HG02981 (cell line): ENCODE data around the gene CASTOR1.

Experiments used
- ATAC-seq: cut with Tn5 transposase; IDR thresholded peaks from one replicate; pipeline ENCODE4 v1.9.1; 2021; ENCODE audit warnings: mild to moderate bottlenecking, moderate library complexity; ENCODE audit not compliant: unreplicated experiment

CASTOR1 gene

DNA sequence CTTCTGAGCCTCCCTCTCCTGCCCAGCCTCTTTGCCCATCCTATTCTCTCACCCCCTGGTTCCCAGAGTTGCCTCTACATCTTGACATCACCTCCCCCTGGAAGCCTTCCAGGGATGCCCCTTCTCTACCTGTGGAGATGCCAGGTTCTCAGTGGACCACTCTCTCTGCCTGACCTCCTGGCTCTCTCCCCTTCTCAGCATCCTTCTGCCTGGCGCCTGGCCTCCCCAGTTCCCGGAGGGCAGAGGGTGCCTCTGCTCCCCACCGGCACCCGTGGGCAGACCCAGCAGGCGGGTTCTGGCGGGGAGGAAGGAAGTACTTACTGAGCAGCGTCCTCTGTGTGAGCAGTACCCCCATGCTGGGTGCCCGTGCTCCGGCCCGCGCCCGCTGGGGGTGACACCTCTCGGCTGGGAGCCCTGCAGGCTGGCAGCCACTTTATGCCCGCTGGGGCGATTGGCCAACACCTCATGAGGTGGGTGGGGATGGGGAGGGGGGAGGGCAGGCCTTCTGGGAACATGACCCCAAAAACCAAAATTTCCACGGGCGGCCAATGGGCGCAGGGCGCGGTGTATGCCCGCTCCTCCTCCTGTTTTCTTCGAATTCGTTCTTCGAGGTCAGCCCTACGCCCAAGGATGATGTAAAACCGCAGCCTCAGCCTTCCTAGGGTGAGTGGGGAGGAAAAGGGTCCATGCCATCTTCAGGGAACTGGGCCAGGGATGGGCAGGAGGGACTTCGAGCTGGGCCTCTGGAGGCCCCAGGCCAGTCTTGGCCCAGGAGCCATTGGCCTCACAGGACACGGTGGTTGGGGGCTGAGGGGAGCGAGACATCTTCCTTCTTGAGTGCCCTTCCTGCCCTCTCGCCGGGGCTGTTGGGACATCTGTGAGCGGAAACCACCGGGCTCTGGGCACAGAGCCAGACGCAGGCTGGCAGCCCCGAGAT lies 22.6 kb downstream of the CASTOR1 start, which contains the start of gene OSM:
OSM (minus strand) TSS at position 407 of the 937 bp plus-strand sequence; CDS start at position 355, 52 bp downstream.
- ATAC-seq = no peak

DNA sequence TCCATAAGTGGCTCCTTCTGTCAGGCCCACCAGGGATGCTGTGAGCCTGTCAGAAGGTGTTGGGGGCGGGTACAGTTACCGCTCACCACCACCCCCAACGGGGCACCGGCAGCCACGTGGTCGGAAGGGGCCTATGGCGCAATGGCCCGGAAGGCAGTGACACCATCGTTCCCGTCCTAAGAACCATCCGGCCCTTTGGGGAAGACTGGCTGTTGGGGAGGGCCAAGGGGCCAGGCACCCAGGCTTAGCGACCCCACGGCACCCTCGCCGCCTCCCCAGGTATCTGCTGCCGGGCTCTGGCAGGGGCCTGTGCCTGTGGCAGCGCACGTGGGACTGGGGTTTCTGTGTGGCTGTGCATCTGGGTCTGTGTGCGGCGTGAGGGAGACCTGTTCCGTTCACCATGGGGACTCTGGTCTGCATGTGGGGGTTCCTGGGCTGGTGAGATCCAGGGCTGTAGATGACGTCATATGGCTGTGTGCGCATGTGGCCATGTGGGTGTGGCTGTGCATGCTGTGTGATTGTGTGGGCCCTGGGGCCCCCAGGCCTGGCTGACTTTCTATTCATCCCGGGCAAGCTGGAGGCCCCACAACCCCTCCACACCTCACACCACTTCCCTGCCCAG lies 23.4 kb downstream of the CASTOR1 start:
- peak; percentile 61 for ATAC-seq

DNA sequence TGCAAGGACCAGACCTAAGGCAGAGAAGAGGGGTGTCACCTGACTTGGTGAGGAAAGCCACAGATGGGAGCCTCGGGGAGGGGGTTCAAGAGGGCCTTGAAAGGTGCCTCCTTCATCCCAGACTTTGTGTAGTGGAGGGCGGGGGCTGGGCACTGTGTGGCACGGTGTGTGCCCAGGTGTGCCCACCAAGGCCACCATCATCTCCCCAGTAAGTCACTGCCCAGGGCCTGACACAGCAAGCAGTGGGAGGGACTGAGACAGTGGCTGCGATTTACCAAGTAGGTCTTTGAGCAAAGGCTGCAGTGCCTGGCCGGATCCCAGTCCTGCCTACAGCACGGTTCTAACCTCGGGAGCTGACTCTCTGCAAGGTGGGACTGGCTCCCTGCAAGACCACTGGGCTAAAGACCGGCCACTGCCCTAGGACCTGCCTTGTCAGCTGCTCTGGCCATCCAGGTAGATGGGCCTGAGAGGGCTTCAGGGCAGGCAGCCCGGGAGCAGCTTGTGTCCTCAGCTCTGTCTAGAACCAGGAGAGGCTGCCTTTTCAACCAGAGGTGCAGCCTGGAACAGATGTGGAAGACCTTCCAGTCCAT lies 24.1 kb downstream of the CASTOR1 start:
- ATAC-seq = no peak

DNA sequence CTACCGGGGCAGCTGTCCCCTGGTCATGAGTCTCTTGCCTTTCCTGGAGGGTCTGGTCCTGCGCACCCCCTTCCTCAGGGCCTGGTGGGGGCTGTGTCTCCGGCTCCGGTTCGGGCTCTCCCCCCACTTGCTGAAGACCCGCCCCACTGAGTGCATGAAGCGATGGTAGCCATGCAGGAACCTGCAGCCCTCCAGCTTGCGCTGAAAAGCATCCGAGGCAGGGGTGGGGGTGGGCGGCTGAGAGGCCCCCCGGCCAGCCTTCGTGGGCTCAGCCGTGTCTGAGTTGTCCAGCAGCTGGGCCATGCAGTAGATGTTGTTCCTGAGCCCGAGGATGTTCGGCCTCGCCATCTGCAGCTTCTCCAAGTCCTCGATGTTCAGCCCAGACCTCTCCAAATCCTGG lies 25.4 kb downstream of the CASTOR1 start:
- ATAC-seq = no peak

DNA sequence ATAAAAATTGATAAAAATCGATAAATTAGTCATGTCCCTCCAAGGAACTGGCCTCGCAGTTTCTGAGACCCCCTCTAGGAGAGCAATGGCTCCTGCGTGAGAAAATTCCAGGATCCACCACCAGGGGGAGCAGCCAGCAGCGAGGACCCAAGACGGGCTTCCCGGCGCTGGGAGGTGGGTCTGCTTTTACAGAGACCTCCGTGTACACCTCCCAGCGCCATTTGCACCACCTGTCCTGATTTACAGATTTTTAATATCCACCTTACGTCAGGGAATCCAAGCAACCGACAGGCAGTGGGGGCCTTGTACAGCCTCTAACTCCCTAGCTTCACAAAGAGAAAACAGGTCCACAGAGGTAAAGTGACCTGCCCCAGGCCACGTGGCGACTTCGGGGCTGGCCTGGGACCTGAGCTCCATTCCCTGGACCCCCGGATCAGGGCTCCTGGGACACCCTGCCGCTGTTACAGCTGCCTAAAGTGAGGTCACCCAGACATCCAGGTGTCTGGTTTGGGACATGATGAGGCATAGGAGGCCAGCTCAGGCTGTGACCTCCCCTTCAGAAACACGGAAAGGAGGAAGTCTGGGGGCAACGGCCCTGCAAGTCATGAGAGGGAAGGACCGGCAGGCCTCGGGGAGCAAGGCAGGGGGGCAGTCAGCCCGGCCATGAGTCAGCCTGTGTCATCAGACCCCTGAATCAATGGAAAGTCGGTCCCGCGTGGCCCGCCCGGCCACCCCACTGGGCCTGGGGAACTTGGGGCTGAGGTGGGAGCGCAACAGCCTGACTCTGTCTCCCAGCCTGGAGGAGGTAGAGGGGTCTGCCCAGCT lies 26.2 kb downstream of the CASTOR1 start:
- ATAC-seq = no peak

DNA sequence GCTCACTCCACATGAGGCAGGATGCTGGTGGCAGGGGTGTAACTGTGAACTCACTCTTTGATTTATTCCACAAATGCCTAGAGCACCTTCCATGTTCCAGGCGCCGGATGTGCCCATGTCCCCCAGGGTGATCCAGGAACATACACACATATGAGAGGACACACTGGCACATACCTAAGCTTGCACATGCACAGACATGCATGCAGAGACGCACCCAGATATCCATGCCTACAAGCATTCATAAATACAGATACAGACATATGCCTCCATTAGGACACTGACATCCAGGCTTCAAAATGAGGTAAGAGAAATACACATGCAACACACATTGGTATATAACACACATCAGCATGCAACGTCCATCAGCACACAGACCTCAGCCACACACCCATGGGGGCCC lies 27.2 kb downstream of the CASTOR1 start:
- ATAC-seq = no peak

DNA sequence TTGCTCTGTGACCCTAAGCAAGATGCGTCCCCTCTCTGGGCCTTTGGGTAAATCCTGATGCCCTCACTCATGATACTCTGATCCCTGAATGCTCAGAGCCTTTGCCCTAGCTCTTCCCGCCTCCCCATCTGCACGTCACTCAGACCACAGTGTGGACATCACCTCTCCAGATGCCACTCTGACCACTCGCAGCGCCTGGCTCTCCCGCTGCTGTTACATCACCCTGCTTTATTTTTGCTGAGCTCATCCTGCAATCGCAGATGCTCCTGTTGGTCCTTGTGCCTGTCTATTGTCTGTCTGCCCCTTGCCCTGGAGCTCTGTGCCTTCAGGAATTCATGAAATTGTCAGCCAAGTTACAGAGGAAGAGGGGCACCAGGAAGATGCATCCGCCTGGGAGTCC lies 28.2 kb downstream of the CASTOR1 start:
- ATAC-seq = no peak

DNA sequence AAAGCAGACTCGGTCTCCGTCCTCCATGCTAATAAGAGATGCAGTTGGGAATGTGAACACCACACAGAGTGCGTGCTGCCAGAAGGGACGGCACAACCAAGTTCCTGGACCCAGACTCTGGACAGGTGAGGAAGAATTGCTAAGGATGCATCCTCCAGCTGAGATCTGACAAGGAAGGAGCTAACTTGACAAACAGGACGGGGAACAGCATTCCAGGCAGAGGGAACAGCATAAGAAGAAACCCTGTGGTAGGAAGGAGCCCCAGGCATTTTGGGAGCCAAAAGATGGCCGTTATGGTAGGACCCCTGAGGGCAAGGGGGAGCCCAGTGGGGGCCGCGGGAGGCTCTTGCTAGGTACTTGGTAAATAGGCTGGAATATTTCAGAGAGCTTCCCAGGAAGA lies 28.6 kb downstream of the CASTOR1 start:
- no peak for ATAC-seq

DNA sequence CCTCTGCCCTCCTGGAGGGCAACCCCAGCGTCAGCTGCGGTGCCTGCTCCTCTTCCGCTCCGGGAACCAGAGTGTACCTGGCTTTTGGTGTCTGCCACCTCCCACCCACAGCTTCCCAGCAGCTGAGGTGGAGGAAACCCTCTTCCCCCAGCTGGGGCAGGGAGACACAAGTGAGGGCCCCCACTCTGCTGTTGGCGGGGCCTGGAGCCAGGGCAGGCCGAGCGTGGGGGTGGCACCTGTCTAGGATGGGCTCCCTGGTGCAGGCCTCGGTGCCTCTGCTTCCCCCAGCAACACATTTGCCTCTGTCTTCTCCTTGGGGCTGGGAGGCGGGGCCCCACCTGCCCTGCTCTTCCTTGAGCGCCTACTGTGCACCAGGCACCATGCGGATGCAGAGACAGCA lies 29.0 kb downstream of the CASTOR1 start:
- no peak for ATAC-seq

DNA sequence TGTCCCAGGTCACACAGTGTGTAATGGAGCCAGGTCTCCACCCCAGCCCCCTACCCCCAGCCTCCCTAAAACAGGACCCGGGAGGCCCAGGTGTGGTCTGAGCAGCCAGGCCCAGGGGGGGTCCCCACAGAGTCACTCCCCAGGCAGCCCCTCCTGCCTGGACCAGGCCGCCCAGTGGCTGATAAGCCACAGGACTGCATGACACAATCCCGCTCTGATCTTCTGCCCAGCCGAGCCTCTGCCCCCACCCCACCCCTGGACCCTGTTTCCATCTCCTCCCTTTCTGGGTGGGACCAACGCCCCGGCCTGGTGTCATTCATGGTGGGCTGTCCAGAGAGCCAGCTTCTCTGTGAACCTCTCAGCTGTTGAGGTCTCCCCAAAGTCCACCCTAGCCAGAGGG lies 35.0 kb downstream of the CASTOR1 start:
- no peak for ATAC-seq

DNA sequence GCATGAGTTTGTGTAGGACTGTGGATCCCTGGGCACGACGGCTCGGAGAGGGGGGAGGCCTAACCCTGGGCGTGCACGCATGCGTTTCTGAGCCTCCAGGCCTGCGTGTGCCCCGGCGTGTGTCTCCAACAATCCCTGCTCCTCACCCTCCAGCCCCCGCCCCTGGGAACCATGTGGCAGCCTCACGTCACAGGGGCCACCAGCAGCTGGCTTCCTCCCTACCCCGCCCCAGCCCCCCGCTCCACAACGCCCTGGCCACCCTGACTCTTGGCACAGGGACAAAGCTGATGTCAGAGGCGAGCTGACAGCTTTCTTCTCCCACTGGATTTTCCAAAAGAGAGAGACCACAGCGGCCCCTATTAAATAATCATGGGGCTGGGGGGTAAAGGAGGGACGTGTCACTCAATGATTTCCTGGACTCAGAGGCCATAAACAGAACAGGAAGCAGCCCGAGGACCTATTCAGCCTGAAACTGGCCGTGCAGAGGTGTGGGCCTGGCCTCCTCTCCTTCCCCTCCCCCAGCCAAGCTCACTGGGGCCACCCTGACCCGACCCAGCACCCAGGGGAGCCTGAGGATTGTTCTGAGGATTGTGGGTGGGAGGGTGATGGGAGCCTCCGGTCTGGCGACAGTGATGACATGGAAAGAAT lies 36.0 kb downstream of the CASTOR1 start:
- no peak for ATAC-seq

DNA sequence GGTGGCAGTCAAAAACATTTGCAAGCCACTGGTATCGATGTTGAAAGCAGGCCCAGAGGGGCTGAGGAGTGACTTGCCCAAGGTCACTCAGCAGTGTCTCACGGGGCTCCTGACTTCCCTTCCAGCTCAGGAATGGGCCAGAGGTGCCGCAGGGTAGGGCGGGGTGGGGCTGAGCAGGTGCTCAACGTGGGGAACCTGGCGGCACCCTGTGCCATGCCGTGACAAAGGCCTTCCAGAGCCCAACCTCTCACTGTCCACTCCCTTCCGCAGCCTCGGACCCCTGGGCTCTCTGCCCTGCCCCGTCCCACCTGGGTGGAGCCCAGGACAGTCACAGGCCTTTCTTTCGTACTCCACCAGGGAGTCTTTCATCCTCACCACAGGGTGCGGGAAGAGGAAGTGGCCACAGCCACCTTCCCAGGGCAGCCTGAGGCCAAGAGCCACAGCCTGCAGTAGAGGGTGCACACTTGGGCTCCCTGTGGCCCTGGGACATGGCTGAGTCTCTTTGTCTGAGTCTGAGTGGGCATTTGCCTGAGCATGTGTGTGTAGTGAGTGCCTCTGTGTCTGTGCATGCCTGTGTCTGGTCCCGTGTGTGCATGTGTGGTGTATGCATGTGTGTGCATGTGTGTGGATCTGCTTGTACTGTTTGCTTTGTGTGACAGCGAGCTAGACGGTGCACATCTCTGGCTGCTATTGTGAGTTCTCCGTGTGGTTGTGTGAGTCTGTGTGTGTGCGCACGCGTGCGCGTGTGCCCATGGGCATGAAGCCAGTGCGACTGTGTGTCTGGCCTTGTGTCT lies 36.7 kb downstream of the CASTOR1 start:
- ATAC-seq = no peak

DNA sequence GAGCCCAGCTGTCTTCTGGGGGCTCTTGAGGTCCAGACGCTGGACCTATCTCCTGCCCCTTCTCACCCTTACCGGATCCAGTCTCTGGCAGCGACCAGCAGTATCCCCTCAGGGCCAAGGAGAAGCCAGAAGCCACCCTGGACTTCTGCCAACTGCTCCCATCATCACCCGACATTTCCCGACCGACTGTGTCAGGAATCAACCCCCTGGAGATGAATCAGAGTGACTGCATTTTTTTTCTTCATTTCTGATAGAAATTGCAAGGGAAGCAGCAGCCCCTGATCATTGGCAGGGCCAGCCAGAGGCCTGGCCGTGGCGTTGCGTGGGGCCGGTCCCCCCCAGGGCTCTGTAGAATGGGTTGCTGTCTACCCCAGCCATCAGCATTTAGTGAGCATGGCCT lies 37.6 kb downstream of the CASTOR1 start:
- ATAC-seq = no peak

DNA sequence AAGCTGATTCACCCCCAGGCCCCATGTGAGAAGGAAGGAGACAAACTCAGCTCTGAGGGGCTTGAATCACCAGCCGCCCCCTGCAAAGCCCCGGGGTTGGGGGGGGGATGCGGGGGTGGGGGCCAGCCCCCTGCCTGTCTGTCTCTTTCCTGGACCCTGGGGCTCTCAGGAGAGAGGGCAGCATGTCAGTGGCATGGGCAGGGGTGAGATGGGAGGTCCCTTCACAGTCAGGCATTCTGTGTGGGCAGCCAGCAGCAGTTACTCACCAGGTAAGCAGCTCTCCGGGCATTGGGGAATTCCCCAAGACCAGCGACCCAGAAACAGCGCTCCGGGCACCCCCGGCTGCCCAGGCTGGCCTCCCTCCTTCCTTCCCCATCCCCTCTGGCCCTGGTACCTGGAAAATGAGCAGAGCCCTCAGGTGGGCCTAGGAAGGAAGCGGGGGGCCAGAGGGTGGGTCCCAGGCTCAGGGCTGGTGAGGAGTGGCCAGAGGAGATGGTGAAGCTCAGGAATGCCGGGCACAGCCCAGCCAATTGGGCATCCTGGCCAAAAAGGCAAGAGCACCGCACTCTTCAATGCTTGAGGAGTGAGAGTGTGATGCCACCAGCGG lies 38.5 kb downstream of the CASTOR1 start:
- no peak for ATAC-seq

DNA sequence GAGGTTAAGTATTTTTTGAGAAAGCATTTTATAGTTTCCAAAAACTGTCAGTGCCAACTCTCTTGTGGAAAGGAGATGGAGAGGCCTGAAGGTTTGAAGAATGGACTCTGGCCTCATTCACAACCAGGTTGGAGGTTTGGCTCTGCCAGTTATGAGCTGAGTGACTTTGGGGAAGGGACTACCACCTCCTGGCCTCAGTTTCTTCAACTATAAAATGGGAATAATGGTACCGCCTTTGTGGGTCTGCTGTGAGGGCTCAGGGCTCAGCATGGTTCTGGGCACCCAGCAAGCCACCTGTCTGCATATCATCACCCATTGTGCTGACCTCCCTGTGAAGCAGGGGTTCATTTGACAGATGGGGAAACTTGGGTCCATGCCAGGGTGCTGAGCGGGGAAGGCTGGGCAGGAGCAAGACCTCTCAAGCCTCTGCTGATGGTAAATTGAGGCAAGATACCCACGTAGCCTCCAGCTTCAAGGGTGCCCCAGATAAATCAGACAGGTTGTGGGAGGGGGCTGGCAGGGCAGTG lies 39.2 kb downstream of the CASTOR1 start:
- no peak for ATAC-seq

DNA sequence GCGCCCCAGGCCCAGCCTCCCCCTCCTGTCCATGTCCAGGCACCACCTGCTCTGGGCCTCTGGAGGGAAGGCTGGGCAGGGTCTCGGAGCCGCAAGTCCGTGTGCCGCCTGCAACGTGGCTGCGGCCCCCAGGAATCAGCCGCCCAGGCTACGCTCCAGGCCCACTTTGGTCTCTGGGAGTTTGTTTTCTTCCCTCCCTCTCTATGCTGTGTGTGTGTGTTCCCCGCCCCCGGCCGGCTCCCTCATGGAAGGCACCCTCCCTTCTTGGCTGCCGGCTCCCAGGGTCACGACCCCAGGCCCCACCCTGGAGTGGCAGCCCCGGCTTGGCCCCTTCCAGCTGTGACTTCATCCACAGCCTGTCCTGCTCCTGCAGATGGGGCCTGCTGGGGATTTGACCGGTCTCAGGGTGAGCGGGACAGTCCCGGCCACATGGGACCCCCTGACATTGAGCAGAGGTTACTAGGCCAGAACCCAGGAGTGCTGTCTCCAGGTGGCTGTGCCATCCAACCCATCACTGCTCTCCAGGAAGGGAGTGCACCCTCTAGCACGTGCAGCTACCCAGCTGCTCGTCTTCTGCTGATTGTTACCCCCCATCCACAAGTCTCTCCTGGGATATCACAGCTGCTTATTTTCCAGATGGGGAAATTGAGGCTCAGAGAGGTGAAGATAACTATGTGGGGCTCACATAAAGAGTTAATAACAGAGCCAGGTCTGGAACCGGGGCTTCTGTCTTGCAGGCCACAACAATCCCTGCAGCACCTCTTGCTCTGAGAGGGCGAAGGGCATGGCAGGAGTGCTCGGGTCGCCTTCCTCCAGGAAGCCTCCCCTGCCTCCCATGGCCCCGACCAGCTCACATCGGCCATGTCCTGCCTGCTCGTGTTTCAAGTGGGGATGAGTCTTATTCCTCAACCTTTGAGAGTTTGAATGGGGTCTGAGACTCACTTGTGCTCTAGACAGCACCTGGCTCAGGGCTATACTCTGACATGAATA lies 40.0 kb downstream of the CASTOR1 start:
- no peak for ATAC-seq

DNA sequence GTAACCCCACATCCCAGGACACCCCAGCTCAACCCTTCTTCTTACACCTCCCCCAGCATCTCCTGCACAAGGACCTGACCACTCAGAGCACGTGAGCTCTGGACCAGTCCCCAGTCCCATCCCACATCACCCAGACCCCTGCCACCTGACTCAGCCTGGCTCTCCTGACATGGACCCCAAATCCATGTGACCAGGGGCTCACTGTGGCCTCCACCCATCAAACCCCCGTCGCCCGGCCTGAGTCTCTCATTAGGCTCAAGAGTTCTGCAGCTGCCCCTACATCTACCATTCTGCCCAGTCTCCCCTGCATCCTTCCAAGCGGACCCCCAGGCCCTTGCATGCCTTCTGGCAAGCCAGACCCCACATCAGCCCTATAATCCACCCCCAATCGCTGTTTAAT lies 40.8 kb downstream of the CASTOR1 start:
- no peak for ATAC-seq

DNA sequence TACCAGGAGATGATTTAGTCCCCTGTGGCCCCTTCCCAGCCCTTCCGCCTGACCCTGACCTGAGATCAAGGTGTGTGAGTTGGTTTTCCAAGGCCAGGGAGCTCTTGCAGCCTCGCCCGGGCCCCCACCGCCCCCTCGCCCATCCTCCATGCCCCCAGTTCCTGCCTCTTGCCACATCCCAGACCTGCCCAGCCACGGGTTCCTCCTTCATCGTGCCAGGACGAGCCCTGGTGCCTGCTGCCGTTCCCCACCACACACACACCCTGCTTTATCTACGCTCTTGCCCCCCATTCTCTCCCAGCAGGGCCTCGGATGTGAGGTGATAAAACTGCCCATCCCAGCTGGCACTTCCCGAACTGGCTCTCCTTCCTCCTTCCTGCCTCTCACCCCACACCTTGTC lies 41.3 kb downstream of the CASTOR1 start:
- ATAC-seq = no peak
